ENCODE results near the gene MBD3L4.

The MBD3L4 gene

GRCh38 chr19:7000816-7001215 is 39.2 kb downstream of the MBD3L4 start:
- no peak overlapping the region for H4K91ac ChIP-seq (ENCODE audit: low read length)

GRCh38 chr19:7000333-7000732 is 39.6 kb downstream of the MBD3L4 start:
- no peak overlapping the region for H4K91ac ChIP-seq (ENCODE audit: low read length)
- no peak for DNase-seq
- no peak overlapping the region for H3K18ac ChIP-seq (ENCODE audit: low read depth in 1 of 2, low read length in 2 of 2)
- H3K36me3 ChIP-seq (ENCODE audit: control insufficient read depth in 1 of 2, insufficient read depth in 2 of 2, low read depth in 1 of 2, low read length in 2 of 2): no peaks in the 10 kb centered on the region
- no peak overlapping the region for H4K8ac ChIP-seq (ENCODE audit: low read length)
- no peaks in the 10 kb centered on the region for H3K9me3 ChIP-seq (ENCODE audit: control insufficient read depth, low read length)
- H3K4ac ChIP-seq (ENCODE audit: low read depth in 1 of 2, low read length in 2 of 2): no peak overlapping the region
- H2BK120ac ChIP-seq (ENCODE audit: low read depth, low read length): no peak overlapping the region
- H3K9ac ChIP-seq (ENCODE audit: low read length): no peak overlapping the region
- H3K27ac ChIP-seq (ENCODE audit: low read length, poor library complexity, severe bottlenecking): no peak overlapping the region
- no peaks in the 10 kb centered on the region for H3K27me3 ChIP-seq (ENCODE audit: control insufficient read depth in 1 of 2, insufficient read depth in 1 of 2, low read length in 2 of 2)
- H2AK5ac ChIP-seq (ENCODE audit: low read length, severe bottlenecking): no peak overlapping the region
- no peak overlapping the region for H2BK12ac ChIP-seq (ENCODE audit: low read length in 2 of 2)
- no peak overlapping the region for H2BK15ac ChIP-seq (ENCODE audit: low read depth, poor library complexity, severe bottlenecking)
- H3K14ac ChIP-seq (ENCODE audit: low read length in 2 of 2): no peak overlapping the region
- no peak overlapping the region for H3K23ac ChIP-seq (ENCODE audit: low read length in 2 of 2)
- 36% methylated on average over 2 of the region's 3 CpGs for WGBS
- H3K4me3 ChIP-seq (ENCODE audit: insufficient read depth in 1 of 2, low read depth in 1 of 2, low read length in 2 of 2): no peak overlapping the region
- no peaks in the 10 kb centered on the region for H3K4me1 ChIP-seq (ENCODE audit: control insufficient read depth, insufficient read depth, low read depth, low read length)
- no peak overlapping the region for H2AFZ ChIP-seq (ENCODE audit: low read depth, low read length)
- no peak overlapping the region for H3K4me2 ChIP-seq (ENCODE audit: low read length, poor library complexity, severe bottlenecking)
- H2BK5ac ChIP-seq (ENCODE audit: low read depth, low read length, poor library complexity, severe bottlenecking): no peak overlapping the region
- H3K79me1 ChIP-seq (replicated peaks; ENCODE audit: low read length, poor library complexity, severe bottlenecking): no peaks in the 10 kb centered on the region

More at GRCh38 chr19:7000816-7001215, 39.2 kb downstream of the MBD3L4 start:
- no peak overlapping the region for H3K27ac ChIP-seq (ENCODE audit: low read length, poor library complexity, severe bottlenecking)
- H3K9me3 ChIP-seq (ENCODE audit: control insufficient read depth, low read length): no peaks in the 10 kb centered on the region
- no peak overlapping the region for H2AFZ ChIP-seq (ENCODE audit: low read depth, low read length)
- H3K18ac ChIP-seq (ENCODE audit: low read depth in 1 of 2, low read length in 2 of 2): no peak overlapping the region
- DNase-seq: no peak
- H3K4me3 ChIP-seq (ENCODE audit: insufficient read depth in 1 of 2, low read depth in 1 of 2, low read length in 2 of 2): no peak overlapping the region
- no peak overlapping the region for H2BK5ac ChIP-seq (ENCODE audit: low read depth, low read length, poor library complexity, severe bottlenecking)
- H3K4me2 ChIP-seq (ENCODE audit: low read length, poor library complexity, severe bottlenecking): no peak overlapping the region
- no peaks in the 10 kb centered on the region for H3K27me3 ChIP-seq (ENCODE audit: control insufficient read depth in 1 of 2, insufficient read depth in 1 of 2, low read length in 2 of 2)
- no peaks in the 10 kb centered on the region for H3K79me1 ChIP-seq (replicated peaks; ENCODE audit: low read length, poor library complexity, severe bottlenecking)
- WGBS: 61% methylated on average over 1 of the region's 1 CpG
- H2AK5ac ChIP-seq (ENCODE audit: low read length, severe bottlenecking): no peak overlapping the region
- H3K4ac ChIP-seq (ENCODE audit: low read depth in 1 of 2, low read length in 2 of 2): no peak overlapping the region
- H2BK120ac ChIP-seq (ENCODE audit: low read depth, low read length): no peak overlapping the region
- no peaks in the 10 kb centered on the region for H3K4me1 ChIP-seq (ENCODE audit: control insufficient read depth, insufficient read depth, low read depth, low read length)
- no peak overlapping the region for H3K14ac ChIP-seq (ENCODE audit: low read length in 2 of 2)
- no peak overlapping the region for H2BK12ac ChIP-seq (ENCODE audit: low read length in 2 of 2)
- H3K9ac ChIP-seq (ENCODE audit: low read length): no peak overlapping the region
- H3K36me3 ChIP-seq (ENCODE audit: control insufficient read depth in 1 of 2, insufficient read depth in 2 of 2, low read depth in 1 of 2, low read length in 2 of 2): no peaks in the 10 kb centered on the region
- H3K23ac ChIP-seq (ENCODE audit: low read length in 2 of 2): no peak overlapping the region
- H4K8ac ChIP-seq (ENCODE audit: low read length): no peak overlapping the region
- no peak overlapping the region for H2BK15ac ChIP-seq (ENCODE audit: low read depth, poor library complexity, severe bottlenecking)

- Histone ChIP-seq H3K9me3 (ENCODE audit: control insufficient read depth, low read length) (no peaks in the 10 kb centered on the region), H4K91ac (ENCODE audit: low read length) (no peak overlapping the region), H2AK5ac (ENCODE audit: low read length, severe bottlenecking) (no peak overlapping the region), H2BK5ac (ENCODE audit: low read depth, low read length, poor library complexity, severe bottlenecking) (no peak overlapping the region), H3K27me3 (ENCODE audit: control insufficient read depth in 1 of 2, insufficient read depth in 1 of 2, low read length in 2 of 2) (no peaks in the 10 kb centered on the region), H3K4me1 (ENCODE audit: control insufficient read depth, insufficient read depth, low read depth, low read length) (no peaks in the 10 kb centered on the region), H3K36me3 (ENCODE audit: control insufficient read depth in 1 of 2, insufficient read depth in 2 of 2, low read depth in 1 of 2, low read length in 2 of 2) (no peaks in the 10 kb centered on the region), H3K18ac (ENCODE audit: low read depth in 1 of 2, low read length in 2 of 2) (no peak overlapping the region), H4K8ac (ENCODE audit: low read length) (no peak overlapping the region), H2BK15ac (ENCODE audit: low read depth, poor library complexity, severe bottlenecking) (no peak overlapping the region), H3K79me1 (replicated peaks; ENCODE audit: low read length, poor library complexity, severe bottlenecking) (no peaks in the 10 kb centered on the region), H3K4me3 (ENCODE audit: insufficient read depth in 1 of 2, low read depth in 1 of 2, low read length in 2 of 2) (no peak overlapping the region), H3K27ac (ENCODE audit: low read length, poor library complexity, severe bottlenecking) (no peak overlapping the region), H2BK12ac (ENCODE audit: low read length in 2 of 2) (no peak overlapping the region), H3K23ac (ENCODE audit: low read length in 2 of 2) (no peak overlapping the region), H2AFZ (ENCODE audit: low read depth, low read length) (no peak overlapping the region), H3K14ac (ENCODE audit: low read length in 2 of 2) (no peak overlapping the region), H3K9ac (ENCODE audit: low read length) (no peak overlapping the region), H3K4ac (ENCODE audit: low read depth in 1 of 2, low read length in 2 of 2) (no peak overlapping the region), H2BK120ac (ENCODE audit: low read depth, low read length) (no peak overlapping the region), H3K4me2 (ENCODE audit: low read length, poor library complexity, severe bottlenecking) (no peak overlapping the region)
- WGBS: 48% methylated on average over 7 of the region's 7 CpGs
- DNase-seq: no peak
These were observed 40.0 kb downstream of the MBD3L4 start for GRCh38 chr19:6999933-7000332.

- Histone ChIP-seq H2AK5ac (ENCODE audit: low read length, severe bottlenecking) (no peak overlapping the region), H2BK5ac (ENCODE audit: low read depth, low read length, poor library complexity, severe bottlenecking) (no peak overlapping the region), H3K4me2 (ENCODE audit: low read length, poor library complexity, severe bottlenecking) (no peak overlapping the region), H3K9ac (ENCODE audit: low read length) (no peak overlapping the region), H4K91ac (ENCODE audit: low read length) (no peak overlapping the region), H3K4me3 (ENCODE audit: insufficient read depth in 1 of 2, low read depth in 1 of 2, low read length in 2 of 2) (no peak overlapping the region), H3K23ac (ENCODE audit: low read length in 2 of 2) (no peak overlapping the region), H3K36me3 (ENCODE audit: control insufficient read depth in 1 of 2, insufficient read depth in 2 of 2, low read depth in 1 of 2, low read length in 2 of 2) (no peaks in the 10 kb centered on the region), H4K8ac (ENCODE audit: low read length) (no peak overlapping the region), H3K4ac (ENCODE audit: low read depth in 1 of 2, low read length in 2 of 2) (no peak overlapping the region), H3K79me1 (replicated peaks; ENCODE audit: low read length, poor library complexity, severe bottlenecking) (no peaks in the 10 kb centered on the region), H3K14ac (ENCODE audit: low read length in 2 of 2) (no peak overlapping the region), H3K9me3 (ENCODE audit: control insufficient read depth, low read length) (no peaks in the 10 kb centered on the region), H3K27me3 (ENCODE audit: control insufficient read depth in 1 of 2, insufficient read depth in 1 of 2, low read length in 2 of 2) (no peaks in the 10 kb centered on the region), H3K27ac (ENCODE audit: low read length, poor library complexity, severe bottlenecking) (no peak overlapping the region), H2BK120ac (ENCODE audit: low read depth, low read length) (no peak overlapping the region), H3K4me1 (ENCODE audit: control insufficient read depth, insufficient read depth, low read depth, low read length) (no peaks in the 10 kb centered on the region), H3K18ac (ENCODE audit: low read depth in 1 of 2, low read length in 2 of 2) (no peak overlapping the region), H2BK12ac (ENCODE audit: low read length in 2 of 2) (no peak overlapping the region), H2AFZ (ENCODE audit: low read depth, low read length) (no peak overlapping the region), H2BK15ac (ENCODE audit: low read depth, poor library complexity, severe bottlenecking) (no peak overlapping the region)
- 81% methylated on average over 14 of the region's 15 CpGs for WGBS
- DNase-seq: no peak
These were observed 42.1 kb downstream of the MBD3L4 start for GRCh38 chr19:6997679-6998445.
